ENCODE measurements around the gene CLDN20. TPM values are rescaled to one million over a fixed set of nuclear protein-coding genes. Genes with fewer than 3 reads are reported as not detected.

The CLDN20 gene
- total and polyA plus RNA-seq, 10 of the 15 experiments (the other 5 are each of a cell fraction or from before 2014, with no cell fraction given) = 0.13 to 0.23 TPM; not detected in 8

- Histone ChIP-seq H3K9ac (ENCODE audit: control insufficient read depth, insufficient read depth, low read length) (peak overlapping the region; percentile 62), H3K4me3 (peak overlapping the region; percentile 67), H4K20me1 (ENCODE audit: control insufficient read depth, insufficient read depth) (no peaks in the 10 kb centered on the region), H3K27me3 (replicated peaks in 1 of 2; ENCODE audit: control insufficient read depth in 2 of 2, insufficient read depth in 2 of 2, low read length in 1 of 2) (no peaks in the 10 kb centered on the region), H3K36me3 (ENCODE audit: control insufficient read depth in 2 of 2, insufficient read depth in 2 of 2, low read length in 1 of 2) (peaks cover 0 to 7% of the 10 kb centered on the region in 2 experiments; a peak in 2 of 4 replicates), H3K27ac (ENCODE audit: control insufficient read depth, insufficient read depth) (peak overlapping the region; percentile 88), H3K4me2 (ENCODE audit: control insufficient read depth, insufficient read depth) (peak overlapping the region; percentile 86), H3K79me2 (ENCODE audit: control insufficient read depth, insufficient read depth, low read length) (peaks cover 20% of the 10 kb centered on the region), H3K4me1 (ENCODE audit: control insufficient read depth, insufficient read depth, low read length) (no peaks in the 10 kb centered on the region; the same call in 1 of the 2 replicates), H2AFZ (ENCODE audit: control insufficient read depth, low read depth, low read length) (peak overlapping the region; percentile 84), H3K9me3 (replicated peaks; ENCODE audit: control insufficient read depth, insufficient read depth, low read length) (peaks cover 2% of the 10 kb centered on the region; the same call in 1 of the 3 replicates)
- DNase-seq (ENCODE audit: low read depth, low spot score) = no peak
- TF ChIP-seq TARDBP (IDR thresholded peaks at IDR 0.05; ENCODE audit: borderline replicate concordance) = no peak
- no peak for TF ChIP-seq MXI1 (IDR thresholded peaks at IDR 0.05; ENCODE audit: low read depth, low read length)
- TF ChIP-seq JUNB (IDR thresholded peaks at IDR 0.05) = 0 out of 2 replicates have a peak, but pooled peaks have one; percentile 8
- ChIA-PET CTCF (interaction anchor here (0.6 to 6.1 kb wide), 15 partner anchors 12 to 640 kb away, joined by 3 to 54 read pairs (median 7); no protein-coding TSS in a partner anchor), POLR2A (interaction anchor here (0.6 to 1.5 kb wide), 23 partner anchors 12 to 1616 kb away, joined by 3 to 6 read pairs (median 4); no protein-coding TSS in a partner anchor), SMC1A (ENCODE audit: uncharacterized antibody, unreplicated experiment) (interaction anchor here (0.6 to 5.7 kb wide), 29 partner anchors 9 to 1928 kb away, joined by 3 to 66 read pairs (median 3); no protein-coding TSS in a partner anchor), RAD21 (ENCODE audit: unreplicated experiment) (interaction anchor here (0.8 to 7.0 kb wide), 20 partner anchors 9 to 640 kb away, joined by 3 to 54 read pairs (median 4); partner anchors contain the start of gene CLDN20)
- ATAC-seq = no peak
- WGBS (ENCODE audit: insufficient coverage, insufficient replicate concordance, low lambda C conversion rate, missing lambda C conversion rate) = 2% methylated on average over 3 of the region's 3 CpGs
- BruUV-seq (replicated peaks) = no TSS peak
- intact Hi-C loops (cut with micrococcal nuclease; ENCODE audit: unreplicated experiment) (loop anchor here (2.0 to 10.0 kb wide), 3 partner anchors 139 to 1379 kb away; partner anchors contain the start of gene SCAF8), in situ Hi-C loops (cut with MboI) (no loop called here)
- no peak for FAIRE-seq
Measured at GRCh38 chr6:155315516-155315871, 51.7 kb downstream of the CLDN20 start.

GRCh38 chr6:155316419-155316818, 52.6 kb downstream of the CLDN20 start:
- no peak overlapping the region for H3K4me3 ChIP-seq
- intact Hi-C loops (cut with micrococcal nuclease; ENCODE audit: unreplicated experiment) (loop anchor here (10.0 kb wide), 2 partner anchors 582 to 1378 kb away; partner anchors contain the start of gene SCAF8), in situ Hi-C loops (cut with MboI) (no loop called here)
- TF ChIP-seq, protein P1, sequence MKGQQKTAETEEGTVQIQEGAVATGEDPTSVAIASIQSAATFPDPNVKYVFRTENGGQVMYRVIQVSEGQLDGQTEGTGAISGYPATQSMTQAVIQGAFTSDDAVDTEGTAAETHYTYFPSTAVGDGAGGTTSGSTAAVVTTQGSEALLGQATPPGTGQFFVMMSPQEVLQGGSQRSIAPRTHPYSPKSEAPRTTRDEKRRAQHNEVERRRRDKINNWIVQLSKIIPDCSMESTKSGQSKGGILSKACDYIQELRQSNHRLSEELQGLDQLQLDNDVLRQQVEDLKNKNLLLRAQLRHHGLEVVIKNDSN (IDR thresholded peaks at IDR 0.05; ENCODE audit: borderline replicate concordance, extremely low read length, insufficient read depth, low read depth, low read length) = no peak
- TF ChIP-seq TCF12 (IDR thresholded peaks at IDR 0.05; ENCODE audit: low read depth, low read length) (no peak), PAX5 (IDR thresholded peaks at IDR 0.05; ENCODE audit: borderline replicate concordance, low read depth, low read length) (no peak), WRNIP1 (IDR thresholded peaks at IDR 0.05; ENCODE audit: borderline replicate concordance, low read depth, low read length) (no peak), HDGF (IDR thresholded peaks at IDR 0.05) (no peak), BMI1 (IDR thresholded peaks at IDR 0.05; ENCODE audit: borderline replicate concordance) (no peak), MYC (IDR thresholded peaks at IDR 0.05; ENCODE audit: insufficient read depth, insufficient read length, insufficient replicate concordance, low read length, severe bottlenecking) (no peak), PAX8 (IDR thresholded peaks at IDR 0.05) (no peak), BCL11A (IDR thresholded peaks at IDR 0.05; ENCODE audit: low read depth, low read length) (no peak), CTCF (IDR thresholded peaks at IDR 0.05 in 2 of 3, conservative IDR thresholded peaks at IDR 0.05 in 1 of 3; ENCODE audit: control insufficient read depth in 2 of 3, extremely low read depth in 1 of 3, insufficient read depth in 1 of 3, low read depth in 3 of 3, low read length in 3 of 3) (no peak), SP1 (IDR thresholded peaks at IDR 0.05; ENCODE audit: low read depth, low read length) (no peak)

More at GRCh38 chr6:155316419-155316818, 52.6 kb downstream of the CLDN20 start:
- H3K79me2 ChIP-seq (ENCODE audit: control insufficient read depth, insufficient read depth, low read length) = peaks cover 20% of the 10 kb centered on the region
- H3K9me3 ChIP-seq (replicated peaks; ENCODE audit: control insufficient read depth, insufficient read depth, low read length) = peaks cover 2% of the 10 kb centered on the region; the same call in 1 of the 3 replicates
- WGBS (ENCODE audit: insufficient coverage, insufficient replicate concordance, low lambda C conversion rate, missing lambda C conversion rate) = 95% methylated on average over 1 of the region's 1 CpG
- RAD21 ChIA-PET (ENCODE audit: unreplicated experiment) = interaction anchor here (1.0 to 7.0 kb wide), 16 partner anchors 8 to 641 kb away, joined by 3 to 54 read pairs (median 6); no protein-coding TSS in a partner anchor
- SMC1A ChIA-PET (ENCODE audit: uncharacterized antibody, unreplicated experiment) = interaction anchor here (0.7 to 5.7 kb wide), 19 partner anchors 10 to 1738 kb away, joined by 3 to 66 read pairs (median 5); no protein-coding TSS in a partner anchor
- ATAC-seq (no peak), FAIRE-seq (no peak), DNase-seq (ENCODE audit: low read depth, low spot score) (no peak)
- CTCF ChIA-PET = interaction anchor here (0.8 to 6.1 kb wide), 15 partner anchors 11 to 640 kb away, joined by 3 to 54 read pairs (median 7); no protein-coding TSS in a partner anchor
- no peak overlapping the region for H3K9ac ChIP-seq (ENCODE audit: control insufficient read depth, insufficient read depth, low read length)
- H3K27me3 ChIP-seq (replicated peaks in 1 of 2; ENCODE audit: control insufficient read depth in 2 of 2, insufficient read depth in 2 of 2, low read length in 1 of 2) = no peaks in the 10 kb centered on the region
- H3K36me3 ChIP-seq (ENCODE audit: control insufficient read depth in 2 of 2, insufficient read depth in 2 of 2, low read length in 1 of 2) = peaks cover 0 to 7% of the 10 kb centered on the region in 2 experiments; a peak in 2 of 4 replicates
- H3K4me2 ChIP-seq (ENCODE audit: control insufficient read depth, insufficient read depth) = no peak overlapping the region
- POLR2A ChIA-PET = interaction anchor here (0.6 to 1.3 kb wide), 9 partner anchors 11 to 1380 kb away, joined by 3 to 6 read pairs (median 4); no protein-coding TSS in a partner anchor
- no peak overlapping the region for H3K27ac ChIP-seq (ENCODE audit: control insufficient read depth, insufficient read depth)
- BruUV-seq (replicated peaks) = no TSS peak
- peak overlapping the region; percentile 39; the same call in 1 of the 2 replicates for H2AFZ ChIP-seq (ENCODE audit: control insufficient read depth, low read depth, low read length)
- H3K4me1 ChIP-seq (ENCODE audit: control insufficient read depth, insufficient read depth, low read length) = no peaks in the 10 kb centered on the region; the same call in 1 of the 2 replicates
- no peaks in the 10 kb centered on the region for H4K20me1 ChIP-seq (ENCODE audit: control insufficient read depth, insufficient read depth)

Measured in GM12878 (cell line).